Activated CD8-positive, alpha-beta memory T cell treated with anti-CD3 and anti-CD28 coated beads, Interleukin-2, amount 50 U/mL, for 1 hour (primary cell): ENCODE results near the gene TMCC1.
"Not testable (repeated sequence)": the region's sequence is repeated elsewhere in the genome, so short reads cannot be mapped to it uniquely, and the experiment has no call there.

Experiments
- DNase-seq: peaks from one replicate; pipeline ENCODE4 v3.0.0-alpha.2; 2020; ENCODE audit errors: extremely low read depth

TMCC1 gene

GRCh38 chr3:129892857-129893580 is 492 bp downstream of the TMCC1 start:
- DNase-seq, result peak; percentile 31

GRCh38 chr3:129892486-129892856 is 1.0 kb downstream of the TMCC1 start:
- no peak for DNase-seq

- DNase-seq, result no peak
These were observed 2.6 kb downstream of the TMCC1 start for GRCh38 chr3:129890891-129891290.

- no peak for DNase-seq
These were observed 3.4 kb downstream of the TMCC1 start for GRCh38 chr3:129890125-129890524.

GRCh38 chr3:129888771-129889170 is 4.7 kb downstream of the TMCC1 start:
- DNase-seq, result no peak

GRCh38 chr3:129881261-129881660 is 12.2 kb downstream of the TMCC1 start:
- no peak for DNase-seq

- no peak for DNase-seq
These were observed 15.2 kb downstream of the TMCC1 start for GRCh38 chr3:129878355-129878754.

GRCh38 chr3:129874479-129874878 is 19.0 kb downstream of the TMCC1 start:
- not testable (repeated sequence) for DNase-seq

- no peak for DNase-seq
These were observed 24.6 kb downstream of the TMCC1 start for GRCh38 chr3:129868912-129869311.

GRCh38 chr3:129867506-129868124 is 25.9 kb downstream of the TMCC1 start:
- DNase-seq, result no peak

GRCh38 chr3:129865806-129866205 is 27.7 kb downstream of the TMCC1 start:
- no peak for DNase-seq

GRCh38 chr3:129864519-129864918 is 29.0 kb downstream of the TMCC1 start:
- no peak for DNase-seq

GRCh38 chr3:129859272-129859671 is 34.2 kb downstream of the TMCC1 start:
- no peak for DNase-seq

- no peak for DNase-seq
These were observed 35.6 kb downstream of the TMCC1 start for GRCh38 chr3:129857899-129858298.

- not testable (repeated sequence) for DNase-seq
These were observed 36.7 kb downstream of the TMCC1 start for GRCh38 chr3:129856790-129857189.

- no peak for DNase-seq
These were observed 37.6 kb downstream of the TMCC1 start for GRCh38 chr3:129855832-129856419.

GRCh38 chr3:129855170-129855831 is 38.2 kb downstream of the TMCC1 start:
- DNase-seq, result no peak

GRCh38 chr3:129854460-129854859 is 39.1 kb downstream of the TMCC1 start:
- no peak for DNase-seq

- no peak for DNase-seq
These were observed 47.6 kb downstream of the TMCC1 start for GRCh38 chr3:129845956-129846355.

- no peak for DNase-seq
These were observed 52.7 kb downstream of the TMCC1 start for GRCh38 chr3:129840707-129841360.

GRCh38 chr3:129838086-129838485 is 55.4 kb downstream of the TMCC1 start:
- no peak for DNase-seq

- no peak for DNase-seq
These were observed 56.4 kb downstream of the TMCC1 start for GRCh38 chr3:129837065-129837642.
